ENCODE data around the gene ADH4. TPM values are rescaled to one million over a fixed set of nuclear protein-coding genes. Genes with fewer than 3 reads are reported as not detected.
A peak's percentile ranks its signal among the peaks of the same experiment; 100 is the strongest.
"Not testable (repeated sequence)": the region's sequence is repeated elsewhere in the genome, so short reads cannot be mapped to it uniquely, and the experiment has no call there.

The ADH4 gene
- total and polyA plus RNA-seq, 2 donors (not counting 3 experiments of a cell fraction or from before 2014, with no cell fraction given) = not detected

DNA sequence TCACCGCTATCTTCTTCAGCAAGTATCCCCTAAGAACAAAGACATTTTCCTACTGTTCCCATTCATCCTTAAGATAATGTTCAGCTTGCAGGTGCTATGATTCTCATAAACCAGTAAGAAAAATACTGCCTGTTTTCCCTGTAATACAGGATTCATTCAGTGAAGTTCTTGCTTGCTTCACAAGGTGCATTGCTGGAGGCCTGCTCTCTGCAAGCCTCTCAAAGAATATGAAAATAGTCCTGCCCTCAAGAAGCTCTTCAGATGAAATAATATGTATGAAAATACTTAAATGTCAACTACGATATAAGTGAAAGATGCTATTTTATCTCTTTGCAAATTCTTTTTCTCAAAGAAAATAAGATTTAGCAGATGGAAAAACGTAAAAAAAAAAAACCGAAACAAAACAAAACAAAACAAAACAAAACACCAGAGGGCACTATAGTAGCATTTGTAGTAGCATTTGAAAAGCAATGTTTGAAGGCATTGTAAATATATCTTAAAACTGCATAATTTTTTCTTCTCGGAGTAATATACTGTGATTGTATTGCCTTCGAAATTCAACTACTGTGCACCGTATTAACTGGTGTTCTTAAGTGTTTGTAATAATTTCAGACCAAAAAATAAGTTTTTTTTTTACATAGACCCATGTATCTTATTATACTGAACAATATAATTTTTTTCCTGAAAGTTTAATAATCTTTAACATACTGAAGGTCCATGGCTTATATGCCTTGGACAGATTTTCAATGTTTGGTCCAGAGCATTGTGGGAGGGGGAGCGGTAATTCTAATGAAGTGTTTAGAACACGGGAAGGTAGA lies 26.0 kb downstream of the ADH4 start:
- no peak overlapping the region for H3K27ac ChIP-seq (ENCODE audit: insufficient read depth, low read depth, low read length)
- dilution Hi-C loops (cut with MboI; ENCODE audit: extremely low pct_ligation_motif_present, low sequenced_read_pairs) = no loop called here
- no peaks in the 10 kb centered on the region for H3K79me2 ChIP-seq (ENCODE audit: control insufficient read depth, insufficient read depth, low read length)
- ChIA-PET CTCF (interaction anchor here (2.1 kb wide), 1 partner anchor 287 kb away, joined by 5 read pairs; no protein-coding TSS in a partner anchor), POLR2A (no interaction called here)
- no peaks in the 10 kb centered on the region for H3K36me3 ChIP-seq (ENCODE audit: control insufficient read depth in 2 of 2, extremely low read depth in 1 of 2, insufficient read depth in 2 of 2, low read length in 2 of 2)
- H2AFZ ChIP-seq (ENCODE audit: low read depth, low read length) = no peak overlapping the region
- H3K9me3 ChIP-seq (replicated peaks; ENCODE audit: control insufficient read depth, insufficient read depth, low read length) = no peaks in the 10 kb centered on the region
- TF ChIP-seq, protein P1, sequence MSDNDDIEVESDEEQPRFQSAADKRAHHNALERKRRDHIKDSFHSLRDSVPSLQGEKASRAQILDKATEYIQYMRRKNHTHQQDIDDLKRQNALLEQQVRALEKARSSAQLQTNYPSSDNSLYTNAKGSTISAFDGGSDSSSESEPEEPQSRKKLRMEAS (IDR thresholded peaks at IDR 0.05; ENCODE audit: insufficient read depth, insufficient read length) = no peak
- TF ChIP-seq MYC (IDR thresholded peaks at IDR 0.05; ENCODE audit: low read depth, low read length) (no peak), POLR2AphosphoS5 (IDR thresholded peaks at IDR 0.05; ENCODE audit: insufficient read depth, low read depth, low read length) (no peak), GATA2 (IDR thresholded peaks at IDR 0.05; ENCODE audit: insufficient read depth, insufficient read length, low read depth, low read length) (no peak), POLR2A (IDR thresholded peaks at IDR 0.05; ENCODE audit: low read depth, low read length) (no peak), JUN (IDR thresholded peaks at IDR 0.05; ENCODE audit: borderline replicate concordance, insufficient read depth, insufficient read length, low read depth) (no peak), FOS (IDR thresholded peaks at IDR 0.05; ENCODE audit: borderline replicate concordance, insufficient read depth, low read length) (no peak), EZH2 (IDR thresholded peaks at IDR 0.05; ENCODE audit: borderline replicate concordance, low read depth, low read length, severe bottlenecking) (no peak)
- TF ChIP-seq, protein P2, sequence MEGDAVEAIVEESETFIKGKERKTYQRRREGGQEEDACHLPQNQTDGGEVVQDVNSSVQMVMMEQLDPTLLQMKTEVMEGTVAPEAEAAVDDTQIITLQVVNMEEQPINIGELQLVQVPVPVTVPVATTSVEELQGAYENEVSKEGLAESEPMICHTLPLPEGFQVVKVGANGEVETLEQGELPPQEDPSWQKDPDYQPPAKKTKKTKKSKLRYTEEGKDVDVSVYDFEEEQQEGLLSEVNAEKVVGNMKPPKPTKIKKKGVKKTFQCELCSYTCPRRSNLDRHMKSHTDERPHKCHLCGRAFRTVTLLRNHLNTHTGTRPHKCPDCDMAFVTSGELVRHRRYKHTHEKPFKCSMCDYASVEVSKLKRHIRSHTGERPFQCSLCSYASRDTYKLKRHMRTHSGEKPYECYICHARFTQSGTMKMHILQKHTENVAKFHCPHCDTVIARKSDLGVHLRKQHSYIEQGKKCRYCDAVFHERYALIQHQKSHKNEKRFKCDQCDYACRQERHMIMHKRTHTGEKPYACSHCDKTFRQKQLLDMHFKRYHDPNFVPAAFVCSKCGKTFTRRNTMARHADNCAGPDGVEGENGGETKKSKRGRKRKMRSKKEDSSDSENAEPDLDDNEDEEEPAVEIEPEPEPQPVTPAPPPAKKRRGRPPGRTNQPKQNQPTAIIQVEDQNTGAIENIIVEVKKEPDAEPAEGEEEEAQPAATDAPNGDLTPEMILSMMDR (IDR thresholded peaks at IDR 0.05; ENCODE audit: extremely low read depth in 1 of 2, insufficient read depth in 1 of 2, low read depth in 1 of 2, low read length in 2 of 2) = no peak
- H3K4me1 ChIP-seq (ENCODE audit: control insufficient read depth, extremely low read depth, insufficient read depth, low read length) = no peaks in the 10 kb centered on the region
- H4K20me1 ChIP-seq (replicated peaks; ENCODE audit: control insufficient read depth, extremely low read depth, insufficient read depth, low read length) = no peaks in the 10 kb centered on the region
- FAIRE-seq (peak; percentile 55), DNase-seq (ENCODE audit: low read depth, low spot score) (peak; percentile 18)
- no peak overlapping the region for H3K4me2 ChIP-seq (ENCODE audit: insufficient read depth, low read length)
- H3K9me1 ChIP-seq (replicated peaks; ENCODE audit: control insufficient read depth, extremely low read depth, insufficient read depth, low read length) = no peaks in the 10 kb centered on the region
- H3K4me3 ChIP-seq (replicated peaks in 1 of 3; ENCODE audit: insufficient read depth in 1 of 3, low read depth in 1 of 3, low read length in 3 of 3) = no peak overlapping the region
- peaks cover 0 to 2% of the 10 kb centered on the region in 2 experiments for H3K27me3 ChIP-seq (ENCODE audit: control insufficient read depth in 2 of 2, insufficient read depth in 2 of 2, low read length in 2 of 2)
- intact Hi-C loops (cut with micrococcal nuclease) = loop anchor here (1.0 to 2.0 kb wide), 3 partner anchors 287 to 691 kb away; no protein-coding TSS in a partner anchor
- H3K9ac ChIP-seq (replicated peaks; ENCODE audit: extremely low read depth, insufficient read depth, low read length) = no peak overlapping the region
- no TSS peak for BruUV-seq (replicated peaks)

DNA sequence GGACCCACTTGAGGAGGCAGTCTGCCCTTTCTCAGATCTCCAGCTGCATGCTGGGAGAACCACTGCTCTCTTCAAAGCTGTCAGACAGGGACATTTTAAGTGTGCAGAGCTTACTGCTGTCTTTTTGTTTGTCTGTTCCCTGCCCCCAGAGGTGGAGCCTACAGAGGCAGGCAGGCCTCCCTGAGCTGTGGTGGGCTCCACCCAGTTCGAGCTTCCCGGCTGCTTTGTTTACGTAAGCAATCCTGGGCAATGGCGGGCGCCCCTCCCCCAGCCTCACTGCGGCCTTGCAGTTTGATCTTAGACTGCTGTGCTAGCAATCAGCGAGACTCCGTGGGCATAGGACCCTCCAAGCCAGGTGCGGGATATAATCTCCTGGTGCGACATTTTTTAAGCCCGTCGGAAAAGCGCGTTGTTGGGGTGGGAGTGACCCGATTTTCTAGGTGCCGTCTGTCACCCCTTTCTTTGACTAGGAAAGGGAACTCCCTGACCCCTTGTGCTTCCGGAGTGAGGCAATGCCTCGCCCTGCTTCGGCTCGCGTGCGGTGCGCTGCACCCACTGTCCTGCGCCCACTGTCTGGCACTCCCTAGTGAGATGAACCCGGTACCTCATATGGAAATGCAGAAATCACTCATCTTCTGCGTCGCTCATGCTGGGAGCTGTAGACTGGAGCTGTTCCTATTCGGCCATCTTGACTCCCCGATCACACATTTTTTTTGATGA lies 26.8 kb downstream of the ADH4 start:
- intact Hi-C loops (cut with micrococcal nuclease); FAIRE-seq; H3K36me3 ChIP-seq (ENCODE audit: control insufficient read depth in 2 of 2, extremely low read depth in 1 of 2, insufficient read depth in 2 of 2, low read length in 2 of 2); BruUV-seq (replicated peaks); H3K79me2 ChIP-seq (ENCODE audit: control insufficient read depth, insufficient read depth, low read length); H3K4me3 ChIP-seq (replicated peaks in 1 of 3; ENCODE audit: insufficient read depth in 1 of 3, low read depth in 1 of 3, low read length in 3 of 3); H4K20me1 ChIP-seq (replicated peaks; ENCODE audit: control insufficient read depth, extremely low read depth, insufficient read depth, low read length); H3K4me2 ChIP-seq (ENCODE audit: insufficient read depth, low read length); DNase-seq (ENCODE audit: low read depth, low spot score); H3K27me3 ChIP-seq (ENCODE audit: control insufficient read depth in 2 of 2, insufficient read depth in 2 of 2, low read length in 2 of 2); dilution Hi-C loops (cut with MboI; ENCODE audit: extremely low pct_ligation_motif_present, low sequenced_read_pairs); H3K4me1 ChIP-seq (ENCODE audit: control insufficient read depth, extremely low read depth, insufficient read depth, low read length); H3K27ac ChIP-seq (ENCODE audit: insufficient read depth, low read depth, low read length); H3K9me3 ChIP-seq (replicated peaks; ENCODE audit: control insufficient read depth, insufficient read depth, low read length); H2AFZ ChIP-seq (ENCODE audit: low read depth, low read length); H3K9me1 ChIP-seq (replicated peaks; ENCODE audit: control insufficient read depth, extremely low read depth, insufficient read depth, low read length); POLR2A ChIA-PET; H3K9ac ChIP-seq (replicated peaks; ENCODE audit: extremely low read depth, insufficient read depth, low read length): not testable (repeated sequence)
- CTCF ChIA-PET = interaction anchor here (2.1 kb wide), 1 partner anchor 288 kb away, joined by 5 read pairs; no protein-coding TSS in a partner anchor
